Activated CD4-positive, alpha-beta T cell treated with anti-CD3 and anti-CD28 coated beads, Interleukin-2, amount 50 U/mL, for 4 hours (primary cell): ENCODE data around the gene SMYD1.

Experiments used
- DNase-seq, 2 experiments: peaks; one replicate each; pipeline ENCODE4 v3.0.0-alpha.2; 2020

SMYD1 gene

DNA sequence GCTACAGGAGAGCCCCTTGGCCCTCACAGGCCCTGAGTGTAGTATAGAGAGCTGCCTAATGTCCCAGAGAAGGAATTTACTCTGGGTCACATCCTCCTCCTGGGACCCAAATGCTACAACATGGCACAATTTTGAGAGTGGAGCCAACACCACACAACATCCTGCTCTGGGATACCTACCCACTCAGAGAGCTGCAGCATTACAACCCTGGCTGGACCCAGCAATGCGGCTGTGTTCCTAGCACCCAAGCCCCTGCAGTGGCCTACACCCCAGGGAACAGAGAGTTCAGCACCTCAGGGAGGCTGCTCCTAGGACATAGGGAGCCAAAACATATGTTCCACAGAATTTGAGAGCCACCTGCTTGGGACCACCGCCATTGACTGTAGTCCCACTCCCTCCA lies 79.5 kb downstream of the SMYD1 start:
- no peak for DNase-seq

DNA sequence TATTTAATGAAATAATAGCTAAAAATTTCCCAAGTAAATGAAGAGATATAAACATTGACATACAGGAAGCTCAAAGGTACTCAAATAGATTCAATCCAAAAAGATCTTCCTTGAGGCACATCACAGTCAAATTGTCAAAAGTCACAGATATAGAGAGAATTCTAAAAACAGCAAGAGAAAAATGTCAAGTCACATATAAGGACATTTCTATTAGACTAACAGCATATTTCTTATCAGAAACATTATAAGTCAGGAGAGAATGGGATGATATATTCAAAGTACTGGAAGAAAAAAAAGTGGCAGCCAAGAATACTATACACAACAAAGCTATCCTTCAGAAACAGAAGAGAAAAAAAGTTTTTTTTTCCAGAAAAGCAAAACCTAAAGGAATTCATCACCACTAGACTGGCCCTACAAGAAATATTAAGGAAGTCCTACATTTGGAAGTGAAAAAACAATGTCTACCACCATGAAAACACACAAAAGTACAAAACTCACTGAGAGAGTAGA lies 81.4 kb downstream of the SMYD1 start:
- no peak for DNase-seq

DNA sequence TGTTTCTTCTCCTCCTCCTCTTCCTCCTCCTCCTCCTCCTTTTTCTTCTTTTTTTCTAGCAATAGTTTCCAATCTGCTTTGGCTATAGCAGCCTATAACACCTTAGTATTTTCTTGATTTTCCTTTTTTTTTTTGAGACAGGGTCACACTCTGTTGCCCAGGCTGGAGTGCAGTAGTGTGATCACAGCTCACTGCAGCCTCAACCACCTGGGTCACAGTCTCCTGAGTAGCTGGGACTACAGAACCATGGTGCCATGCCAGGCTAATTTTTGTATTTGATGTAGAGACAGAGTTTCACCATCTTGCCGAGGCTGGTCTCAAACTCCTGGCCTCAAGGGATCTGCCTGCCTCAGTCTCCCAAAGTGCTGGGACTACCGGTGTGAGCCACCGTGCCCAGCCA lies 91.9 kb downstream of the SMYD1 start:
- no peak for DNase-seq

DNA sequence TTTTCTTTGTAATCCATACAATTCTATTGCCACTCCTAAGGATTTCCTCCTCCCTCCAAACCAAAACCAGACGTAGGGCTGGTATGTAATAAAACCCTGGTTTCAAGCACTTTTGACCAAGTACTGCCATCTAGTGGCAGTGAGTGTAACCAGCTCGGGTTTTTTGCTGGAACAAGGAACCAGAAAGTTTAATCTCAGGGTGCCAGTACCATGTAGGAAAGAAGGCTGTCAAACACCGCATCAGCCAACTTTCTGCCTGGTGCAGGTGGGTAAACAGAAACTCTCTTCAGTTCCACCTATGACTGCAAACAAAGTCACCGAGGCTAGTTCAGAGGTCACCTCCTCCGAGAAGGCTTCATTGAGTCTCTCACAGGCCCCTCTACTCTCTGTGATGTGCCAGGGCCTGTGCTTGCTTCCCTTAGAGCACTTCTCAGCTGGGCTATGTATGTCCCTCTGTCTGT lies 92.4 kb downstream of the SMYD1 start:
- peak; percentile 52 for DNase-seq

GRCh38 chr2:88160517-88160916 lies 92.9 kb downstream of the SMYD1 start:
- DNase-seq, result no peak

- no peak for DNase-seq
Observed at GRCh38 chr2:88161446-88162244, 94.0 kb downstream of the SMYD1 start.
